ENCODE data around the gene LAIR1.

LAIR1 gene

DNA sequence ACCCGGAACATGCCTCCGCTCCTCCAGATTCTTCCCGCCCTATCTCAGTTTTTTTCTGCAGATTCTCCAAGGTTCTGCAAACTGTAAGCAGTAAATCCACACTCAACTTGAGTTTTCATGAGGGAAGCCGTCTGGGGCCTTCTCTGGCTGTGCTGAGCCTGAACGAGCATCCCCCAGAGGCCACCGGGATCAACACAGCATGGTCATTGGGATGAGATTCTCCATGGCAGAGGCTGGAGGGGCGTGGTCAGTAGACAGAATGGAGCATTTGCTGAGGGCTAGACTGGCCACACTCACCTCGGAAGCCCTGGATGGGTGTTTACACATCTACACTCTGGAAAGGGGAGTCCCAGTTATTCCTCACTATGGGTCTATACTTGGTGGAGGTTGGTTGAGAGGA lies 23.4 kb downstream of the LAIR1 start:
- H3K4me1 ChIP-seq, result no peaks in the 10 kb centered on the region
- DNase-seq, result peak in 1 of 2 donors; percentile 25
- intact Hi-C loops (cut with DNase I; ENCODE audit: low total_unique reads), result no loop called here
- H3K9me3 ChIP-seq, result no peaks in the 10 kb centered on the region
- H3K4me3 ChIP-seq, result no peak overlapping the region
- peaks cover 0 to 20% of the 10 kb centered on the region in 2 donors for H3K27me3 ChIP-seq
- no peak overlapping the region for H3K27ac ChIP-seq
- H3K36me3 ChIP-seq, result no peaks in the 10 kb centered on the region
- TF ChIP-seq, protein P1, sequence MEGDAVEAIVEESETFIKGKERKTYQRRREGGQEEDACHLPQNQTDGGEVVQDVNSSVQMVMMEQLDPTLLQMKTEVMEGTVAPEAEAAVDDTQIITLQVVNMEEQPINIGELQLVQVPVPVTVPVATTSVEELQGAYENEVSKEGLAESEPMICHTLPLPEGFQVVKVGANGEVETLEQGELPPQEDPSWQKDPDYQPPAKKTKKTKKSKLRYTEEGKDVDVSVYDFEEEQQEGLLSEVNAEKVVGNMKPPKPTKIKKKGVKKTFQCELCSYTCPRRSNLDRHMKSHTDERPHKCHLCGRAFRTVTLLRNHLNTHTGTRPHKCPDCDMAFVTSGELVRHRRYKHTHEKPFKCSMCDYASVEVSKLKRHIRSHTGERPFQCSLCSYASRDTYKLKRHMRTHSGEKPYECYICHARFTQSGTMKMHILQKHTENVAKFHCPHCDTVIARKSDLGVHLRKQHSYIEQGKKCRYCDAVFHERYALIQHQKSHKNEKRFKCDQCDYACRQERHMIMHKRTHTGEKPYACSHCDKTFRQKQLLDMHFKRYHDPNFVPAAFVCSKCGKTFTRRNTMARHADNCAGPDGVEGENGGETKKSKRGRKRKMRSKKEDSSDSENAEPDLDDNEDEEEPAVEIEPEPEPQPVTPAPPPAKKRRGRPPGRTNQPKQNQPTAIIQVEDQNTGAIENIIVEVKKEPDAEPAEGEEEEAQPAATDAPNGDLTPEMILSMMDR (IDR thresholded peaks at IDR 0.05), result no peak

DNA sequence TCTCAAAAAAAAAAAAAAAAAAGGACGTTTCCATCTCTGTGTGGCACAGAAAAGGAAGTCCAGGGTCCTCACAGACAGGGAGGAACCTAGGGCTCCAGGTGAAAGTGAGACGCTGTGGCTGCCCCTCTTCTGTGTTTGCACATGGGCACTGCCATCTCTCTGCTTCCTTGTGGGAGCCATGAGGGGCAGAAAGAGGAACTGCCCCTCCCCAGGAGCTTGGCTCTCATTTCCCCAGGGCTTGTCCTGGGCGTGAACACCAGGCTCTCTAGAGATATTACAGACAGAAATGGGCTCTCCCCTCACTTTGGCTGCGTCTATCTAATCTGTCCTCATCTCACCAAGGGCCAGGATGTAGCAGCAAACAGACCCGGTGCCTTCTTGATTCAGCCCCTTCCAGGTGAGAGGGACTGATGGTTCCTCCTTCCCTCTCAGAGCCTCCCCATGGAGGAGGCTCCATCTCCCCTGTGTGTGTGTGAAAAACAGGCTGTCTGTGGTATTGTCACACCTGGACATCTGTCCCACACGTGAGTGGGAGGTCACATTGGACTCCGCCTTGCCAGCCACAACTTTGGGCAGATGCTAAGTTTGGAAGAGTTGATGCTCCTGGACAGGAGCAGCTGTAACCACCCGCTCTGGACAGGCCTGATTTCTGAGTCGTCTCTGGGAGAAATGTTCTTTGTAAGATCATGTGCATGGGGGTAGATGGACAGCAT lies 24.9 kb downstream of the LAIR1 start:
- peaks cover 0 to 17% of the 10 kb centered on the region in 2 donors for H3K27me3 ChIP-seq
- H3K9me3 ChIP-seq, result no peaks in the 10 kb centered on the region
- intact Hi-C loops (cut with DNase I; ENCODE audit: low total_unique reads), result no loop called here
- no peaks in the 10 kb centered on the region for H3K4me1 ChIP-seq
- H3K27ac ChIP-seq, result no peak overlapping the region
- H3K36me3 ChIP-seq, result no peaks in the 10 kb centered on the region
- TF ChIP-seq, protein P1 (IDR thresholded peaks at IDR 0.05), result no peak
- peak in 1 of 2 donors; percentile 30 for DNase-seq
- H3K4me3 ChIP-seq, result no peak overlapping the region

DNA sequence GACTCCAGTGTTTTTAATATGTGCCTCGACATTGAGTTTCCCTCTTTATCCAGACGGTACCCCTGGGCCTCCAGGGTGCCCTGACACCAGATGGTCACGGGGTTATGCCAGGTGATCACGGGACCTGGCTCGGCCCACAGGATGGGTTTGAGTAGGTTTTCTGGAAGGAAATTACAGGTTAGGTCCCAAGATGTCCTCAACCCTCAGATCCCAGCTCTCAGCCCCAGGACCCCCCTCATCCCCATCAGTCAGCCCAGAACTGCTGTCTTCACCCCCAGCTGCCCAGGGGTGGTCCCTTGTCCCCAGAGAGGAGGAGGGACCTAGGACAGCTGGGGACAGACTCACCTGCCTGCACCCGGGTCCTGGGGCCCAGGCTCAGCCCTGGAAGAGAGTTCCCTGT lies 26.2 kb downstream of the LAIR1 start:
- Histone ChIP-seq H3K27me3 (peaks cover 0 to 17% of the 10 kb centered on the region in 2 donors), H3K27ac (no peak overlapping the region), H3K9me3 (no peaks in the 10 kb centered on the region), H3K36me3 (no peaks in the 10 kb centered on the region), H3K4me1 (no peaks in the 10 kb centered on the region), H3K4me3 (no peak overlapping the region)
- no peak for DNase-seq
- TF ChIP-seq, protein P1 (IDR thresholded peaks at IDR 0.05), result no peak
- intact Hi-C loops (cut with DNase I; ENCODE audit: low total_unique reads), result no loop called here

DNA sequence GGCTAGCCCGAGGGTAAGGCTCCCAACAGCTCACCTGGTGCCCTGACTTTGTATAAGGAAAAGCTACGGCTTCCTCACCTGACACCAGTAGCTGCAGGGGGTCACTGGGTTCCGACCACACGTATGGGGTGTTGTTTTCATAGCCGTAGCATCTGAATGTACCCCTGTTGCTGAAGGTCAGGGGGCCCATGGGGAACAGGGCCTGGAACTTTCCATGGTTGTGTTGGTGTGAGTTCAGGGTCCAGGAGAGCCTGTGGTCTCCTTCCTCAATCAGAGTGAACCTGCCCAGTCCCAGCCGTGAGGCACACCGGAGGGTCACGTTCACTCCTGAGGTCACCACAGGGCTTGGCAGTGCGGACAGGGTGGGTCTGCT lies 26.9 kb downstream of the LAIR1 start:
- TF ChIP-seq, protein P1 (IDR thresholded peaks at IDR 0.05), result no peak
- no peak overlapping the region for H3K4me3 ChIP-seq
- H3K4me1 ChIP-seq, result no peaks in the 10 kb centered on the region
- H3K27me3 ChIP-seq, result peaks cover 0 to 17% of the 10 kb centered on the region in 2 donors
- H3K27ac ChIP-seq, result no peak overlapping the region
- no peak for DNase-seq
- H3K36me3 ChIP-seq, result no peaks in the 10 kb centered on the region
- intact Hi-C loops (cut with DNase I; ENCODE audit: low total_unique reads), result no loop called here
- no peaks in the 10 kb centered on the region for H3K9me3 ChIP-seq

DNA sequence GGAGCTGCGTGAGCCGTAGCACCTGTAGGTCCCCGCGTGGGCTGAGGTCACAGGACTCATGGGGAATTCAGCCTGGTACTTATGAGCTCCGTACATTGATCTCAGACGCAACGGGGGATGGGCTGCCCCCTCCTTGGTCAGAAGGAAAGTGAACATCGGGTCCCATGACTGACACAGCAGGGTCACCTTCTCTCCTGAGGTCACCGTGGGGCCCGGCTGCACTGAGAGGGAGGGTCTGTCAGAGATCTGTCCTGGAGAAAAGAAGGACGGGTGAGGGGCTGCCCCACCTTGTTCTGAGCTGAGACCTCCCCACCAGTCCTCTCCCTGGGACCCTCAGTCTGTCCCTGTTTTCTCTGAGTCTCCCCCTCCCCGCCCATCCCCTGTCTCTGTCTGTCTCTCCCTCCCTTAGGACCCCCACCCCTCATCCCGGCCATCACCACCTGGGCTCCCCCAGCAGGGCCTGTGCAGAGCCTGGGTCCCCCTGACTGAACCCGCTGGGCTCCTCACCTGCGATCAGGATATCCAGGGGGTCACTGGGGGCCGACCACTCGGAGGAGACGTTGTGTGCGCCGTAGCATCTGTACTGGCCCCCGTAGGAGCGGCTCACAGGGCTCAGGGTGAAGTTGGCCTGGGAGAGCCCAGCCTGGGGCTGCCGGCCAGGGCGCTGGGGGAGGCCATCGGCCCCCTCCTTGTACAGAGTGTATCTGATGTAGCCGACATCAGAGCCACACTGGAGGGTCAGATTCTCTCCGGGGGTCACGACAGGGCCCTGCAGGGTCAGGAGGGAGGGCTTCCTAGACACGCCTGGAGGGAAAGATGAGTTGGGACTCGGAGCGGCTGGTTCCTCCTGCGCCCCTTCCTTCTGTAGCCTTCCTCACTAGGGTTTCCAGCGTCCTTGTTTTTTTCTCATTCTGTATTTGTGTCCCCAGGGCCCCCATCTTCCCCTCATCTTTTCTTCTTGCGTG lies 27.6 kb downstream of the LAIR1 start:
- peaks cover 0 to 20% of the 10 kb centered on the region in 2 donors for H3K27me3 ChIP-seq
- no peaks in the 10 kb centered on the region for H3K9me3 ChIP-seq
- H3K36me3 ChIP-seq, result no peaks in the 10 kb centered on the region
- no peak for DNase-seq
- no peak overlapping the region for H3K4me3 ChIP-seq
- H3K4me1 ChIP-seq, result no peaks in the 10 kb centered on the region
- intact Hi-C loops (cut with DNase I; ENCODE audit: low total_unique reads), result no loop called here
- H3K27ac ChIP-seq, result no peak overlapping the region
- TF ChIP-seq, protein P1 (IDR thresholded peaks at IDR 0.05), result no peak
